Measurements from ENCODE around the gene MMS22L. TPM values are rescaled to one million over a fixed set of nuclear protein-coding genes. Genes with fewer than 3 reads are reported as not detected.

MMS22L gene
- total and polyA plus RNA-seq, 2 of the 4 experiments (the other 2 are of a cell fraction) = 6.1 to 18.6 TPM

- Histone ChIP-seq H2BK120ac (ENCODE audit: low read depth, low read length) (no peak overlapping the region), H4K20me1 (ENCODE audit: insufficient read depth, low read length) (no peaks in the 10 kb centered on the region), H3K23ac (ENCODE audit: low read depth, low read length) (no peak overlapping the region), H2AK9ac (replicated peaks; ENCODE audit: low read depth, low read length, poor library complexity) (no peak overlapping the region), H4K91ac (ENCODE audit: insufficient read depth, low read depth, low read length) (no peak overlapping the region), H2BK5ac (ENCODE audit: low read depth, low read length, poor library complexity, severe bottlenecking) (no peak overlapping the region), H3K27me3 (ENCODE audit: control insufficient read depth, insufficient read depth, low read length) (no peaks in the 10 kb centered on the region), H3K36me3 (ENCODE audit: control insufficient read depth, insufficient read depth, low read length) (peaks cover 3% of the 10 kb centered on the region; the same call in 1 of the 2 replicates), H4K8ac (ENCODE audit: low read depth in 2 of 2, low read length in 2 of 2) (no peak overlapping the region), H3K56ac (ENCODE audit: extremely low read depth, insufficient read depth, low read length) (no peak overlapping the region), H2AFZ (replicated peaks; ENCODE audit: low read length, poor library complexity) (no peak overlapping the region), H2BK20ac (ENCODE audit: low read depth, low read length) (no peak overlapping the region), H3K27ac (ENCODE audit: insufficient read depth, low read length) (no peak overlapping the region), H3K9me3 (ENCODE audit: control insufficient read depth, insufficient read depth, low read length) (no peaks in the 10 kb centered on the region), H3K14ac (replicated peaks; ENCODE audit: low read depth, low read length) (no peak overlapping the region), H3K79me1 (ENCODE audit: low read depth in 1 of 2, low read length in 2 of 2) (peaks cover 7 to 12% of the 10 kb centered on the region in 2 experiments), H3K18ac (ENCODE audit: low read depth, low read length) (no peak overlapping the region), H2BK15ac (ENCODE audit: low read depth, low read length) (no peak overlapping the region), H3K4me2 (ENCODE audit: low read depth, low read length) (no peak overlapping the region), H3K4ac (ENCODE audit: low read depth, low read length) (no peak overlapping the region), H3K4me3 (ENCODE audit: insufficient read depth, low read depth, low read length) (no peak overlapping the region), H4K5ac (ENCODE audit: low read depth, low read length) (no peak overlapping the region), H3K4me1 (ENCODE audit: control insufficient read depth, insufficient read depth, low read length) (no peaks in the 10 kb centered on the region), H2AK5ac (ENCODE audit: low read depth, low read length) (no peak overlapping the region), H3K9me1 (ENCODE audit: insufficient read depth, low read length) (peaks cover 3% of the 10 kb centered on the region; the same call in 1 of the 2 replicates), H3K9ac (ENCODE audit: low read depth, low read length) (no peak overlapping the region)
- peak; percentile 50; the same call in 1 of the 2 replicates for TF ChIP-seq MAFK (IDR thresholded peaks at IDR 0.05; ENCODE audit: low read depth, low read length)
- no peak for TF ChIP-seq FOS (IDR thresholded peaks at IDR 0.05; ENCODE audit: low read depth, low read length)
- TF ChIP-seq CEBPB (IDR thresholded peaks at IDR 0.05; ENCODE audit: low read depth, low read length) = no peak
- TF ChIP-seq SMC3 (IDR thresholded peaks at IDR 0.05; ENCODE audit: low read depth, low read length) = no peak
- TF ChIP-seq RAD21 (IDR thresholded peaks at IDR 0.05; ENCODE audit: low read length) = no peak
- TF ChIP-seq, protein P1, sequence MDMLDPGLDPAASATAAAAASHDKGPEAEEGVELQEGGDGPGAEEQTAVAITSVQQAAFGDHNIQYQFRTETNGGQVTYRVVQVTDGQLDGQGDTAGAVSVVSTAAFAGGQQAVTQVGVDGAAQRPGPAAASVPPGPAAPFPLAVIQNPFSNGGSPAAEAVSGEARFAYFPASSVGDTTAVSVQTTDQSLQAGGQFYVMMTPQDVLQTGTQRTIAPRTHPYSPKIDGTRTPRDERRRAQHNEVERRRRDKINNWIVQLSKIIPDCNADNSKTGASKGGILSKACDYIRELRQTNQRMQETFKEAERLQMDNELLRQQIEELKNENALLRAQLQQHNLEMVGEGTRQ (IDR thresholded peaks at IDR 0.05; ENCODE audit: low read depth, low read length) = no peak
- DNase-seq = no peak
- no CpG with 5 or more reads among the region's 4 CpGs for WGBS, 2 experiments (ENCODE audit: extremely low coverage in 2 of 2, insufficient read length in 1 of 2)
- ChIA-PET CTCF (no interaction called here), POLR2A (ENCODE audit: unreplicated experiment) (no interaction called here)
- ATAC-seq (ENCODE audit: low read depth) = no peak
- in situ Hi-C loops (cut with MboI; ENCODE audit: low sequenced_read_pairs) = no loop called here
- no TSS peak for BruUV-seq (replicated peaks)
- intact Hi-C loops (cut with micrococcal nuclease) = no loop called here
- dilution Hi-C loops (cut with HindIII; ENCODE audit: low sequenced_read_pairs, unreplicated experiment) = no loop called here
Observed at GRCh38 chr6:97275804-97276203, 7.2 kb downstream of the MMS22L start.
